PC-3 (cell line): ENCODE measurements around the gene NCAPG2.

ENCODE experiments used
- EZH2 ChIP-seq: fragments of 300-600 bp; sonication (generic); IDR thresholded peaks from one replicate; pipeline ENCODE4 v1.6.1; 2017; ENCODE audit warnings: antibody characterized with exemption, mild to moderate bottlenecking, low read length; ENCODE audit not compliant: unreplicated experiment
- EZH2phosphoT487 ChIP-seq: fragments of 300-600 bp; sonication (generic); IDR thresholded peaks from 2 replicates; pipeline ENCODE4 v1.6.1; 2018; ENCODE audit warnings: mild to moderate bottlenecking, antibody characterized with exemption, low read length, borderline replicate concordance
- TF ChIP-seq, protein P1 (sequence below): fragments of 300-600 bp; sonication (generic); conservative IDR thresholded peaks from 2 replicates; pipeline ENCODE4 v1.5.1; 2017; ENCODE audit warnings: antibody characterized with exemption, low read depth, mild to moderate bottlenecking, low read length

DNA sequence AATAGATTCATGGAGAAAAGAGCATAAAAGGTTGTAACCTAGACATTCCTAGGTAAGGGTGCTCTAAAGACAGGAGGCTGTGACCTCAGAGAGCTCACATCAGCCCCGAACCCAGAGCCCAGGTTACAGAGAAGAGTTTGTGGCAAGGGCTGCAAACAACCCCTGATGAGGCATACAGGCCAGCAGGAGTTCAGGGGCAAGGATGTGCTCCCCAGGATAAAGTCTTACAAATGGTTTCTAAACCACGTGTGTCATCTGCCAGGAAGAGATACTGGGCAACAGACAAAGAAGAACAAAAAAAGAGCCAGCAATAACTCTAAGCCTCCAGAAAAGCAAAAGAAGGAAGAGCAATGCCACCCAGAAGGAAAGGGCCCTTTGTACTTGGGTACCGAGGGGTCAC lies 27.7 kb downstream of the NCAPG2 start:
- TF ChIP-seq, protein P1, sequence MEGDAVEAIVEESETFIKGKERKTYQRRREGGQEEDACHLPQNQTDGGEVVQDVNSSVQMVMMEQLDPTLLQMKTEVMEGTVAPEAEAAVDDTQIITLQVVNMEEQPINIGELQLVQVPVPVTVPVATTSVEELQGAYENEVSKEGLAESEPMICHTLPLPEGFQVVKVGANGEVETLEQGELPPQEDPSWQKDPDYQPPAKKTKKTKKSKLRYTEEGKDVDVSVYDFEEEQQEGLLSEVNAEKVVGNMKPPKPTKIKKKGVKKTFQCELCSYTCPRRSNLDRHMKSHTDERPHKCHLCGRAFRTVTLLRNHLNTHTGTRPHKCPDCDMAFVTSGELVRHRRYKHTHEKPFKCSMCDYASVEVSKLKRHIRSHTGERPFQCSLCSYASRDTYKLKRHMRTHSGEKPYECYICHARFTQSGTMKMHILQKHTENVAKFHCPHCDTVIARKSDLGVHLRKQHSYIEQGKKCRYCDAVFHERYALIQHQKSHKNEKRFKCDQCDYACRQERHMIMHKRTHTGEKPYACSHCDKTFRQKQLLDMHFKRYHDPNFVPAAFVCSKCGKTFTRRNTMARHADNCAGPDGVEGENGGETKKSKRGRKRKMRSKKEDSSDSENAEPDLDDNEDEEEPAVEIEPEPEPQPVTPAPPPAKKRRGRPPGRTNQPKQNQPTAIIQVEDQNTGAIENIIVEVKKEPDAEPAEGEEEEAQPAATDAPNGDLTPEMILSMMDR: no peak
- TF ChIP-seq EZH2: no peak
- TF ChIP-seq EZH2phosphoT487: no peak
